Measurements from ENCODE around the gene DIAPH2. TPM values are rescaled to one million over a fixed set of nuclear protein-coding genes. Genes with fewer than 3 reads are reported as not detected.

DIAPH2 gene
- total RNA-seq, 1 donor from 2014 or later, result 3.8 TPM

GRCh38 chrX:97046867-97047266 lies 362.2 kb downstream of the DIAPH2 start:
- no peak for DNase-seq
- Mint-ChIP-seq H3K27me3 (ENCODE audit: unreplicated experiment) (no peaks in the 10 kb centered on the region), H3K4me1 (ENCODE audit: low read depth, unreplicated experiment) (no peaks in the 10 kb centered on the region)

DNA sequence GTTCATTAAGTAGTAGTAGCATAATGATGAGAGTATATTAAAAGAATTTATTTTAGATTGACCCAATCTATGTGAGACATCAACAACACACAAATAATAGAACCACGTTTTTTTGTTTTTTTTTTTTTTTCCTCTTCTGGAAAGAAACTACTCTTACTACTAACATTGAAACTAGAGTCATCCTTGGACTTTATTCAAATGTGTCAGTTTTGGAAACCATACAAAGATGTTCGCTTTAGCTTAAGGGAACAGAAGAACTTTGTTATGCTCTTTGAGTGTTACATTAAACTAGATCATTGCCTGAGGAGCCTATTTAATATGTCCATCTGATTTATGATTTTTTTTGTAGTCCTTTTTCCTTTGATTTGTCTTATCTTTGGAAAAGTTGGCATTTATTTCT lies 365.8 kb downstream of the DIAPH2 start:
- no peaks in the 10 kb centered on the region for H3K36me3 Mint-ChIP-seq (ENCODE audit: unreplicated experiment)
- no peaks in the 10 kb centered on the region for H3K9me3 Mint-ChIP-seq (ENCODE audit: unreplicated experiment)
- no peak overlapping the region for H3K4me3 Mint-ChIP-seq (ENCODE audit: unreplicated experiment)
- TF ChIP-seq, protein P1, sequence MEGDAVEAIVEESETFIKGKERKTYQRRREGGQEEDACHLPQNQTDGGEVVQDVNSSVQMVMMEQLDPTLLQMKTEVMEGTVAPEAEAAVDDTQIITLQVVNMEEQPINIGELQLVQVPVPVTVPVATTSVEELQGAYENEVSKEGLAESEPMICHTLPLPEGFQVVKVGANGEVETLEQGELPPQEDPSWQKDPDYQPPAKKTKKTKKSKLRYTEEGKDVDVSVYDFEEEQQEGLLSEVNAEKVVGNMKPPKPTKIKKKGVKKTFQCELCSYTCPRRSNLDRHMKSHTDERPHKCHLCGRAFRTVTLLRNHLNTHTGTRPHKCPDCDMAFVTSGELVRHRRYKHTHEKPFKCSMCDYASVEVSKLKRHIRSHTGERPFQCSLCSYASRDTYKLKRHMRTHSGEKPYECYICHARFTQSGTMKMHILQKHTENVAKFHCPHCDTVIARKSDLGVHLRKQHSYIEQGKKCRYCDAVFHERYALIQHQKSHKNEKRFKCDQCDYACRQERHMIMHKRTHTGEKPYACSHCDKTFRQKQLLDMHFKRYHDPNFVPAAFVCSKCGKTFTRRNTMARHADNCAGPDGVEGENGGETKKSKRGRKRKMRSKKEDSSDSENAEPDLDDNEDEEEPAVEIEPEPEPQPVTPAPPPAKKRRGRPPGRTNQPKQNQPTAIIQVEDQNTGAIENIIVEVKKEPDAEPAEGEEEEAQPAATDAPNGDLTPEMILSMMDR (IDR thresholded peaks at IDR 0.05; ENCODE audit: partially characterized antibody, unreplicated experiment), result no peak
- DNase-seq, result no peak
- H3K4me1 Mint-ChIP-seq (ENCODE audit: low read depth, unreplicated experiment), result no peaks in the 10 kb centered on the region
- no peak overlapping the region for H3K27ac Mint-ChIP-seq (ENCODE audit: unreplicated experiment)
- H3K27me3 Mint-ChIP-seq (ENCODE audit: unreplicated experiment), result no peaks in the 10 kb centered on the region

More at GRCh38 chrX:97046867-97047266, 362.2 kb downstream of the DIAPH2 start:
- Mint-ChIP-seq H3K27ac (ENCODE audit: unreplicated experiment) (no peak overlapping the region), H3K36me3 (ENCODE audit: unreplicated experiment) (no peaks in the 10 kb centered on the region), H3K4me3 (ENCODE audit: unreplicated experiment) (no peak overlapping the region), H3K9me3 (ENCODE audit: unreplicated experiment) (no peaks in the 10 kb centered on the region)
- TF ChIP-seq, protein P1 (IDR thresholded peaks at IDR 0.05; ENCODE audit: partially characterized antibody, unreplicated experiment), result no peak

- no peak for DNase-seq
- Mint-ChIP-seq H3K9me3 (ENCODE audit: unreplicated experiment) (no peaks in the 10 kb centered on the region), H3K27me3 (ENCODE audit: unreplicated experiment) (no peaks in the 10 kb centered on the region), H3K36me3 (ENCODE audit: unreplicated experiment) (no peaks in the 10 kb centered on the region), H3K27ac (ENCODE audit: unreplicated experiment) (no peak overlapping the region), H3K4me1 (ENCODE audit: low read depth, unreplicated experiment) (no peaks in the 10 kb centered on the region), H3K4me3 (ENCODE audit: unreplicated experiment) (no peak overlapping the region)
- TF ChIP-seq, protein P1 (IDR thresholded peaks at IDR 0.05; ENCODE audit: partially characterized antibody, unreplicated experiment), result no peak
Measured at GRCh38 chrX:97057349-97057909, 372.8 kb downstream of the DIAPH2 start.

- no peak for DNase-seq
- no peaks in the 10 kb centered on the region for H3K27me3 Mint-ChIP-seq (ENCODE audit: unreplicated experiment)
- H3K4me1 Mint-ChIP-seq (ENCODE audit: low read depth, unreplicated experiment), result no peaks in the 10 kb centered on the region
- TF ChIP-seq, protein P1 (IDR thresholded peaks at IDR 0.05; ENCODE audit: partially characterized antibody, unreplicated experiment), result no peak
- H3K9me3 Mint-ChIP-seq (ENCODE audit: unreplicated experiment), result no peaks in the 10 kb centered on the region
- H3K36me3 Mint-ChIP-seq (ENCODE audit: unreplicated experiment), result no peaks in the 10 kb centered on the region
- no peak overlapping the region for H3K4me3 Mint-ChIP-seq (ENCODE audit: unreplicated experiment)
- H3K27ac Mint-ChIP-seq (ENCODE audit: unreplicated experiment), result no peak overlapping the region
Measured at GRCh38 chrX:97060020-97060419, 375.4 kb downstream of the DIAPH2 start.

DNA sequence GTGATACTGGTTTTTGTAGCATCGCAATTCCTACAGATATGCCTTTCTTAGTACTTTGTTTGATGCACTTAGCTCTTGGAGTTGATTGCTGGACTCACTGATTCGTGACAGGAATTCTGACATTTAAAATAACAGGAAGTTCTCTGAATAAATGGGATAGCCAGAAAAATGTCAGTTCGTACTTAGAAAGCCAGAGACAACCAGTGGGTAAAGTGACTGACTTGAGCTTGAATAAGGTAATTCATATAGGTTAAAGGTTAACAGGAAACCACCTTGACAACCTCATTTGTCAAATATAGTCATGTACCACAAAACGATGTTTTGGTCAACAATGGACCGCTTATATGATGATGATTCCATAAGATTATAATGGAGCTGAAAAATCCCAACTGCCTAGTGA lies 380.4 kb downstream of the DIAPH2 start:
- Mint-ChIP-seq H3K27me3 (ENCODE audit: unreplicated experiment) (no peaks in the 10 kb centered on the region), H3K9me3 (ENCODE audit: unreplicated experiment) (no peaks in the 10 kb centered on the region), H3K4me1 (ENCODE audit: low read depth, unreplicated experiment) (no peaks in the 10 kb centered on the region), H3K4me3 (ENCODE audit: unreplicated experiment) (no peak overlapping the region), H3K27ac (ENCODE audit: unreplicated experiment) (no peak overlapping the region), H3K36me3 (ENCODE audit: unreplicated experiment) (no peaks in the 10 kb centered on the region)
- no peak for DNase-seq
- TF ChIP-seq, protein P1 (IDR thresholded peaks at IDR 0.05; ENCODE audit: partially characterized antibody, unreplicated experiment), result no peak

Measured in glutamatergic neuron (in vitro differentiated cells).